ENCODE results near the gene NOP14.

- TF ChIP-seq CTCF (IDR thresholded peaks at IDR 0.05; ENCODE audit: control extremely low read depth in 1 of 3, insufficient read depth in 1 of 3, low read depth in 1 of 3, low read length in 3 of 3): no peak
- TF ChIP-seq PHF8 (conservative IDR thresholded peaks at IDR 0.05; ENCODE audit: low read depth, low read length): no peak
- no peak for TF ChIP-seq EP300 (IDR thresholded peaks at IDR 0.05; ENCODE audit: borderline replicate concordance in 1 of 2, low read depth in 2 of 2, low read length in 2 of 2)
- no peak for TF ChIP-seq RXRA (IDR thresholded peaks at IDR 0.05; ENCODE audit: insufficient read depth, low read depth, low read length)
- TF ChIP-seq TAF1 (IDR thresholded peaks at IDR 0.05; ENCODE audit: low read depth, low read length): no peak
Measured at GRCh38 chr4:2930135-2930757, 33.0 kb downstream of the NOP14 start.
